NCI-H2227 (cell line): ENCODE measurements around the gene KLF16.

Experiments used
- DNase-seq: peaks from one replicate; lab custom pipeline; 2025; ENCODE audit not compliant: unreplicated experiment; lab: John Stamatoyannopoulos, UW

Gene KLF16

DNA sequence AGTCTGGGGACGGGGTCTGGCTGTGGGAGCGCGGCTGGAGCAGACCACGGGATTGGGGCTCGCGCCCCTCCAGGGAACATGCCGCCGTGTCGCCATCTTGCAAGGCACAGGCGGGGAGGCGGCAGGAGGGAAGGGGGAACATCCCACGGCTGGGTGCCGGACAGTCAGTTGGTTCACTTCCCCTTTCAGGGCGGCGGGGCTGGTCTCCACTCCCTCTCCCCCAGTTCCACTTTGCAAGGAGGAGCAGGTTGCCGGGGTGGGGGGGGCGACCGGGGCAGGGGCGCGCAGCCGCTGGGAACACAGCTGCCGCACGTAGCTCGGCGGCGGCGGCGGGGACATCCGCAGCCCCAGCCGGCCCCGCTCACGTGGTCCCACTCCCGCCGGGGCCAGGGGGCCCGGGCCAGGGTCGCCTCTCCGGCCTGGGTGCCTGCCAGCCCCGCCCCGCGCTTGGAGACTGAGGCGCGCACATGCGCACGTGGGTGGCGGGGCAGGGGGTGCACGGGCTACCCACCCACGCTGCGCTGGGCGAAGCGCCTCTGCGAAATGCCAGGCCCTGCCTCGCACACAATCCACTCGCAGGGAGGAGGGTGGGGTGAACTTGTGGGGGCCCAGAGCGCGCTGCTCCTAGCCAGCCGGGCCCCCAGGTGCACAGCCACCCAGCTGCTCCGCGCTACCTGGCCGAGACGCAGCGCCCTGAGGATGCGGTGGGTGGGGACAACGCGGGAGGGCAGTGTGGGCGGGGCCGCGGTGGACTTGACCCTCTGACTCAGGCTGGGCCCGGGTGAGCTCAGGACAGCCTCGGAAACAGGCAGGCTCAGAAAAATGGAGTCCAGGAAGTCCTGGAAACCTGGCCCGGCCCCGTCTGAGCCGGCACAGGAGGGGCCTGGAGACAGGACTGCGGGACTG lies 6.4 kb downstream of the KLF16 start:
- no peak for DNase-seq

DNA sequence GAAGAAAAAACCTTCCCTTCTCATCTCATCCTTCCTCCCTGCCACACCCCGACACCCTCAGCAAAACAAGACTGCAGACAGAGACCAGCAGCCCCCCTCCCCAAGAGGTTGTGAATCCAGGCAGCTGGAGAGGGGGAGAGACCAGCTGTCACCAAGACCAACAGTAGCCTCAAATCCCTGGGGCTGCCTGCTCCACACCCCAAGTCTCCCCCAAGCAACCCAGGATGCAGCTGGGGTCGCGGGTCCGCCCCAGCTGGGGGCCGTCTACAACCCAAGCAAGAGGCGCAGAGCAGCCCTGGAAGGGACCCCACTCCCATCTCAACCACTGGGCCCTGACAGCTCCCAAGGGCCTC lies 7.1 kb downstream of the KLF16 start:
- no peak for DNase-seq

DNA sequence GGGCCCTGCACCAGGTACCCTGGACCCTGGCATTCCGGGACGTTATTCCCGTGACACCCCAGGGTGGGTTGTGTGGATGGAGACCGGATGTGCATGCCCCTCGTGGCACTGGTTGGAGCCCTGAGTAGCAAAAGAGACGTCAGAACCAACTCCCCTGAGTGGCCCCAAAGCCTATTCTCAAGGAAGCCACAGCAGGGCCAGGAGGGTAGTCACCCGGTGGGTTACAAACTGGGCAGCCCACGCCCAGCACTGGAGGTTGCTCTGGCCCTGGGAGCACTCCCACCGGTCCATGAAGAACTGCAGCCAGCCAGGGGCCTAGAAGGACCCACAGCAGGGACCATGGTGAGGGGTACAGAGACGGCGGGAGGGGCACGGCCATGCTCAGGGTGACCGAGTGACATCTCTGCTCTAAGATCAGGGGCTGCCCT lies 7.5 kb downstream of the KLF16 start:
- no peak for DNase-seq

DNA sequence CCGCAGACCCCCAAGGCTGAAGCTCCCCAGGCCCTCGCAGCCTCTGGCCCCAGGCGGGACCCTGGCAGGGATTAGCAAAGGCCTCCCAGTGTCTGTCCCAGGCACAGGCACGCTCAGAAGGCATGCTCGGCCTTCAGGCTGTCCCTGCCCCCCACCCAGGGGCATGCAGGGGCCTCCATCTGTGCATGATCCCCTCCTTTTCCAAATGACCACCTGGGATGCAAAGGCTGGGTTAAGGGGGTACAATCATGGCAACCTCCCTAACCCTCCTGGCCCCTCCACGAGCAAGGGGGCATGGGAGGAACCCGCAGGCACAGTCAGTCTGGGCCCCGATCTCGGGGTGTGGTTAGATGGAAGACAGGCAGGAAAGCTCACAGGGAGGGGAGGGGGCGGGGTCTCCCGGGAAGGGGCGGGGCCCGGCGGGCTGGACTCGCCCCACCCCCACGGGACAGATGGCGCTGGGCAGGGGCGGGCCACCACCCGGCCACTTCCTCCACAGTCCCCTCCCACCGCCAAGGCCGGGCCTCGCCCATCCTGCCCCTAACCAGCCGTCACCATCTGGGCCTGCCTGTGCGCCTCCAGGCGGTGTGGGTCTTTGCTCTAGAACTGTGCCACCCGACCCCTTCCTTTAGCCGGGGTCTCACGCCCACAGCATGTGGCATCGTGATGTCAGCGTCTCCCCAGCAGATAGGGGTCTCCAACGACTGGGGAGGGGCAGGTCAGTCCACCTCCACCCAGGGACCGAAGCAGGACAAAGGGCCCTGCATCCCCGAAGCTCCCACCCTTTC lies 8.1 kb downstream of the KLF16 start:
- no peak for DNase-seq

DNA sequence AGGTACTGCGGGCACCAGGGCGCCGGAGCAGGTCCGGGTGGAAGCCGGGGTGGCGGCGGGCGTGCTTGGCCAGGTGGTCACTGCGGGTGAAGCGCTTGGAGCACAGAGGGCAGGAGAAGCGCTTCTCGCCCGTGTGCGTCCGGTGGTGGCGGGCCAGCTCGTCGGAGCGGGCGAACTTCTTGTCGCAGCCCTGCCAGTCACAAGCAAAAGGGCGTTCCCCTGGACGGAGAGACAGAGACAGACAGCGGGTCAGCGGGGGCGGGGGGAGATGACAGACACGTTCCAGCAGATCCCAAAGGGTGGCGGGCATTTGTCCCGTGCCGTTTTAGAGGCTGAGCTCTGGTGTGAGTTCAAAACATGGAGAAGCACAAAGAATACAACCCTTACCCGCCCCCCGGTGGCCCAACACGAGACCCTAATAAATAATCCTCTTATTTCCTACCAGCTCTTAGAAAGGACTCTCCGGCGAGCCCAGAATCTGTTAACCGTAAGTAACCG lies 8.8 kb downstream of the KLF16 start:
- no peak for DNase-seq

DNA sequence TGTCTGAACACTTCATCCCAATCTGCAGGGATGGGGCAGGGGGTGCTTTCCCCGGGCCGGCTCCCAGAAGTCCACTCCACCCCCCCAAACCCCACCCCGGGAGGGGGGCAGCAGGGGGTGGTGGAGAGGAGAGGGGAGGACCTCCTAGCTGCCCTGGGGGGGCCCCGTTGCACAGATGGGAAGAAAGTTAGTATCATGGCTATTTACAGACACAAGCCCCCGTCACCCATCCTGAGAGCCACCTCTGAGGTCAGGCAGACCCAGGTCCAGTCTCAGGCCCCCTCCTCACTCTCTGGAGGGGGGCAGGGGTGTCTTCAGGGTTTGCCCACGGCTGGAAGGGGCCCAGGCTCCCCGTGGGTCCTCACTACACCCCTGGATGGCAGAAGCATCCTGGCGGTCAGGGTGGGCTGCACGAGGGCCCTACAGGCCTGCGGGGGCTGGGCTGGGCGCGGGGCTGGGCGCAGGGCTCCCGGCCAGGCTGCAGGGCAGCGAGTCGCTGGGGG lies 9.3 kb downstream of the KLF16 start:
- DNase-seq = no peak

DNA sequence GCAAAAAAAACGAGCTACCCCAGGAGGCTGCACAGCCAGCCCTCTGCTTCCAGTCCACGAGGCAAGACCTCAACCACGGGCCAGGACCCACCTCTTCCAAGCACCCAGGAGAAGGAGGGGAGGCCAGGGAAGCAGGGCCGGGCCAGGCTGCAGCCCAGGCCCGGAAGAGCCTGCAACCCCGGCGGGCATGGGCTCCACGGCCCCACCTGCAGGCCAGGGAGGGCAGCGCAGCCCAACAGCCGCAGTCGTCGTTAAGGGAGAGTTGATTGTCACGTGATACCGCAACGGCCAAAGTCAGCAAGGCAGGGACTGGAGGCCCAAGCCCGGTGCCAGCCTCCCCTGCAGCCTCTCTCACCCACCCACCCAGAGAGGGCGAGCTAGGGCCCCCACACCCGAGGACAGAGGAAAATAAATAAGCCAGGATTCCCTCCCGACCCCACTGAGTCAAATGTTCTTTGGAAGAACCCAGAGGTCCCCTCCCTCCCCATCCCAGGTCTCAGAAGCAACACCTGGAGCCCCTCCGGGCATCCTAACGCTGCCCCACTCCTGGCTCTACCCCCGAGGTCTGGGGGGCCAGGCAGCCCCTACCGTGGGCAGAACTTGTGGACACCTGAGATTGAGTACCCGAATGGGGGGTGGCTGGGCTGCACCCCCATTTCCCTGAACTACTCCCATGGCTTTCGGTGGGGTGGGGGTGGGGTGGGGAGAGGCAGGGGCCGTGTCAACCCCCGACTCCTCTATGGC lies 9.9 kb downstream of the KLF16 start:
- DNase-seq = peak; percentile 61

DNA sequence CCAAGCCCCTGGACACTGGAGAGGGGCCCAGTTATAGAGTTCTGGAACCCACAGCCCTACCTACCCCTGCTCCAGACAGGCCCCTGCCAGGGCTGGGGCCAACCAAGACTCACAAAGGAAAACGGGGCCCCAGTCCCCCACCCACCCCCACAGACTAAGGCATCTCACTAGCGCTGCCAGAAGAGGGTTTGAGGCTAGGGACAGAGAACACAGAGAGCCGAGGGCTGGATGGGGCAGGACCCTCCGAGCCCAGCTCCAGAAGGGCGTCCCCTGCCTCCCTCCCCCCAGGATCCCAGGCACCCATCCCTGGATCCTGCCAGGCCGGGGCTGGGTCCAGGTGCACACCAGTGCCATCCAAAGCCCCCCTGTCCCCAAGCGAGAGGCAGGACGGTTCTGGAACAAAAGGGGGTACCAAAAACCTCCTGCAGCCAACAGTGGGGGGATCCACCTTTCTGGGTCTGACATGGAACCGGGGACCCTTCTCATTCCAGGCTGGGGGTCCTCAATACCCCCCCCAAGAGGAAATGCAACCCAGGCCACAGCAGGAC lies 10.7 kb downstream of the KLF16 start:
- no peak for DNase-seq

DNA sequence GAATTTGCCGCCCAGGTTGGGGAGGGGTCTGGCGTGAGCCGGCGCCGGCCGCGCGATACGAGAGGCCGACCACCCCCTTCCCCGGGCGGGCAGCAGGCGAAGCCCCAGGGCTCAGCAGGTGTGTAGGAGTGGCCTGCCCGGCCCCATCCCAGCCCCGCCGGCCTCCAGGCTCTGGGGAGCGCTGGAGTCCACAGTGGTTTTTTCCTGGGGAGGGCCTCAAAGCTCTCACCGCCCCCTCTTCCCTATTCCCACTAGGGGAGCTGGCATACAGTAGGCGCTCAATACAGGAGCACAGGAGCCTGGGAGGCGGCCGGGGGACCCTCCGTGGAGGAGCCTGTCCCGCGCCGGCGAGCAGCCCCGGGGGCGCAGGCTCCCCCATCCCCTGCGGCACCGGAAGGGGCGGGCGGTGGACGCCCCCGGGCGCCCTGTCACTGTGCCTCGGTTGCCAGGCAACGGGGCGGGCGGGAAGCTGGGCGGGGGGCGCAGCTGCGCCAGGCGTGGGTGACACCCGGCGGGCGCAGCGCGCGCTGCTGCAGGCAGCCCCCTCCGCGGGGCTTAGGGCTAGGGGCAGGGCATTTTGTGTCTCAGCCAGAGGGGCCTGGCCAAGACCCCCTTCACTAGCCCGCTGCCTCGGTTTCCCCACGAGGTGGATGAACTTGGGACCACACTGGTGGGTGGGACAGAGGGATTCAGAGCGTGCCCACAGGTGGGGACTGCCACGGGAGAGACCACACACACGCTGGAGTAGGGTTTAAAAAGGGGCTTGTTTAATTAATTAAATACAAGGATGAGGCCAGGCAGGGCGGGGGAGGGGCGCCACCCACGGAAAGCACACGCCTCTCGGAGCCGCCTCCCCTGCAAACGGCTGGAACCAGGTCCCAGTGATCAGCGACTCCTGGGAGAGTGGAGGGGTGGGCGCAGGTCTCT lies 11.5 kb downstream of the KLF16 start:
- DNase-seq = no peak

DNA sequence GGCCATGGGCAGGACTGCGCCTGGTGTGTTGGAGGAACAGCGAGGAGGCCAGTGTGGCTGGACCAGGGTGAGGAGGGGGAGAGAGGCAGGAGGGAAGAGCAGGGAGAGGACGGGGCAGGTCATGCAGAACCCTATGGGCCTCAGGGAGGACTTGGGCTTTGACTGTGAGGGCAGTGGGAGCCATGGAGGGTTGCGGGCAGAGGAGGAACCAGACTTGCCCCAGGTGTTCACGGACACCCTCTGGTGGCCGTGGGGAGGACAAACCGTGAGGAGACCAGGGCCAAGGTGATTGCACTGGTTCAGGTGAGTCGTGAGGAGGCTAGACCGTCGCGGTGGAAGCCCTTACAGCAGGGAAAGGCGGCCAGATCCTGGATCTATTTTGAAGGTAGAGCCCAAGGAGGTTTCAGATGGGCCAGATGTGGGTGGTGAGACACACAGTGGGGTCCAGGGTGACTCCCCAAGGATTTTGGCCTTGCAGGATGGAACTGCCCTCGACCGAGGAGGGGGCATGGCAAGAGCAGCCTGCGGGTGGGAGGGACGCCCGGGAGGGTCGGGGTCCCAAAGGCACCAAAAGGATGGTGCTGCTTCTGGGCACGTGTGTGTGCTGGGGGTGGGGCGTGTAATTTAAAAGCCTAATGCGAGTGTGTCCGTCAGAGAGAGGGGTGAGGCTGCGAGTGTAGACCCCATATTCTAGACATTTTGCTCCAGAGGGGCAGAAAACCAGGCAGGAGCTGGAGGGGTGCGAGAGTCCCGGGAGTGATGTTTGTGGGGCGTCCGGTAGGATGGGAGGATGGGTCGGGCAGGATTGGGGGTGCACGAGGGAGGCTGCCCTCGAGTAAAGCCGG lies 12.3 kb downstream of the KLF16 start:
- no peak for DNase-seq

DNA sequence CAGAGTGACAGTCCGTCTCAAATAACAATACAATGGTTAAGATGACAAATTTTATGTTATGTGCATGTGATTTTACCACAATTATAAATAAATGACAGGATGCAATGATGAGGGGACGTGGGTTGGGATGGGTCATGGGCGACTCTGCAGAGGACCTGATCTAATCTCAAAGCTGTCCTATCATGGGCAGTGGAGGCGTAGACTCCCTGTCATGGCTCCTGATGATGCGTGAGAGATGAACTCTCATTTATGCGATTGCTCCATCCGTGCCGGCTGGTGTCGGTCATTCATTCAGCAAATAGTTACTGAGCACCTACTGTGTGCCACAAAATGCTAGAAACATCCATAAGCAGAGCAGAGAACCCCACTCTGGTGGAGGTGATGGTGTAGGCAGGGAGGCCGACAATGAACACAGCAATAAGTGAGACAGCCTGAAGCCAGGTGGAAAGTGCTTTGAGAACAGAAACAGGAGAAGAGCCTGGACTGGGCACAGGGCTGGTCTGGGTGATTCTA lies 13.4 kb downstream of the KLF16 start:
- no peak for DNase-seq

DNA sequence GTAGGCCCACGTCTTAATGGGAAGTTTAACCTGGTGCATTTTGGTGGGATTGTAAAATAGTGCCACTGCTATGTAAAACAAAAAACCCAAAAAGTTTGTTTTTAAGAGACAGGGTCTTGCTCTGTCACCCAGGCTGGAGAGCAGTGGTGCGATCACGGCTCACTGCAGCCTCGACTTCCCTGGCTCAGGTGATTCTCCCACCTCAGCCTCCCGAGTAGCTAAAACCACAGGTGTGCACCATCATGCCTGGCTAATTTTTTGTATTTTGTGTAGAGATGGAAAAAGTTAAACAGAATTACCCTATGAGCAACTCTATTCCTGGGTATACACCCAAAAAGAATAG lies 14.3 kb downstream of the KLF16 start:
- no peak for DNase-seq

DNA sequence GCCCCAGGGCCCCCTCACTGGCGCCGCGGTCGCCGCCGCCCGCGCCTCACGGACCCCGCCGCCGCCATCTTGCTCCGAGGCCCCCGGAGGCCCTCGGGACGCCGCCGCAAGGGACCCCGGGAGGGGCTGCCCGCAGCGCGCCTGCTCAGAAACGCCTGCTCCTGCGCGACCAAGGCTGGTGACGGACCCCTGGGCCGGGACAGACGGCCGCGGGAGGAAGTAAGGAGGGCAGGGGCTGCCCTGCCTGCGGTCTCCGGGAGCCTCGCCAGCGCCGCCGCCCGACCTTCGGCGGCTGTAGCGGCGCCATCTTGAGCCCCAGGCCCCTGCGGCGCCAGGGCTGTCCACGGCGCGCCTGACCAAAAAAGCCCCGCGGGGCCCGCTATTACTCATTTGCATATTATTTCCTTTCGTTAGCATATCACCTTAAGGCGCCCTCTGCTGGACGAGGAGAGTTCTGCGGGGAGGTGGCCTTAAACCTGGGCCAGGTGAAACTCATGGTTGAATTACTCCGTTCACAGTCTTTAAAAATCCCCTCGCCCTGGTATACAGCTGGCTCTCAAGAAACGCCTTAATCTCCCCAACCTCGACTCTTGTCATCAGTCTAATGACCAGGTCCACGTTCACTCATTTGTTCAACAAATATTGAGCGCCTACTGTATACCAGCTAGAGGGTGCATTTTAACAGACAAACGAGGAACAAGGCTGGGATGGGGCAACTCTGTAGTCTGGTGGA lies 14.8 kb downstream of the KLF16 start, which contains the start of gene REXO1:
Gene REXO1, minus strand, starts transcription at position 85 of the 733 bp plus-strand sequence. CDS start 125 bp downstream, outside the sequence.
- peak; percentile 95 for DNase-seq

DNA sequence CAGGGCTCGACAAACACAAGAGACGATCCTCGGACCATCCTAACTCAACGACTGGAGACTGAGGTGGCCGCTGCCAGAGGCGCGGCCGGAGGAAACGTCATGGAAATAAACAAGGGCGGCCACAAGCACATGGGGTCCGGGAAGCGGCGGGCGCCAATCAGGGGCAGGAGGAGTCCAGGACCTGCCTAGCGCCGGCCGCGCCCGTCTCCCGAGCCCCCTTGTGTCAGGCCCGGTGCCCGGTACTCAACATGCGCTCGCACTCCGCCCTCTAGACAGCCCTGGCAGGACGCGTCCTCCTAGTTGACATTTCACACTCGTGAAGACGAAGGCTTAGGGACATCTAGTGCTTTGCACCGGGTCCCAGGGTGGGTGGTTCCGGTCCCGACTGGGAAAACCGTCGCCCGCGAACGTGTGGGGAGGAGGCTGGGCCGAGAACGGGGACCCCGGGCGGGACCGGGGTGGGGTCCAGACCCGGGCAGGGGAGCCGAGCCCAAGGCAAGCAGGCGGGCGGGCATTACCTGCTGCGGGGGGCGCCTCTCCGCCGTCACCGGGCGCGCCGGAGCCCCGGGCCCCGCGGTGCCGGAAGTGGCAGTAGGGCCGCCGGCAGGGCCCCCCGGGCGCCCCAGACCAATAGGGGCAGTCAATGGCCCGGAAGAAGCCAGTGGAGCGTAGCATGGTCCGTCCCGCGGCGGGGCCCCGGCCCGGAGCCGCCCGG lies 15.5 kb downstream of the KLF16 start:
- peak; percentile 35 for DNase-seq

DNA sequence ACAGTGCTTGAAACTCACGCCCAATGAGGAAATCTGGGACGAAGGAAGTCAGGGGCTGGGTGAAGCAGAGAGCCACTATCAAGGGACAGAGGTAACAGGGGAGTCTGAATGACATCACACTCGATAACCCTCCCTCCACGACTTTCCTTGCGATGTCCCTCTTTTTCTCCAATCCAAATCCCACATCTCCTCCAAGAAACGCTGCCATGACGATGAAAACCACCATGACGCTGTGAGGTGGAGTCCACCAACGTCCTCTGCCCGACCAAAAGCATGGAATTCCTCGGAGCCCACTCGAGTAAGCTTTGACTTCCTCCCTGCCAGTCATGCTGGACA lies 16.1 kb downstream of the KLF16 start:
- DNase-seq = no peak

DNA sequence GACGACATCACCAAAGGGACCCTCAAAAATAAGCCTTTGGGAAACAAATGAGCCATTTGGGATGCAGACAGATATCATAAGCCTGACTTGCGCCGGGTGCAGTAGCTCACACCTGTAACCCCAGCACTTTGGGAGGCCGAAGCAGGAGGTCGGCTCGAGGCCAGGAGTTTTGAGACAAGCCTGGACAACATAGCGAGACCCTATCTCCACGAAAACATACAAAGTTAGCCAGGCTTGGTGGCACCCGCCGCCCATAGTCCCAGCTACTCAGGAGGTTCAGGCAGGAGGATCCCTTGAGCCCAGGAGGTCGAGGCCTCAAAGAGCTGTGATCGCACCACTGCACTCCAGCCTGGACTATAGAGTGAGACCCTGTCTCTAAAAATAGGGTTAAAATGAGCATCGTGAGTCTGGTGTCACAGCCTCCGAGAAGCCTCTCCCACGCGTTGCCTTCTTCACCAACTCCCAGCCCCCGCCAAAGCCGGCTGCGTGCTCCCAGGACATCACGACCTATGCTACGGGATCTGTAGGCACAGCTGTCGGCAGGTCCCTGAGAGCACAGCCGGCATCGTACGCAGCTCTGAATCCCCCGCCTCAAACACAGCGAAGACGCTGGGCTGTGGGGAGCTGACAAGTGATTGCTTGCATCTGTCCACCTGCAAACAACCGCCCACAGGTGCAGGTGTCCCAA lies 16.7 kb downstream of the KLF16 start:
- no peak for DNase-seq

DNA sequence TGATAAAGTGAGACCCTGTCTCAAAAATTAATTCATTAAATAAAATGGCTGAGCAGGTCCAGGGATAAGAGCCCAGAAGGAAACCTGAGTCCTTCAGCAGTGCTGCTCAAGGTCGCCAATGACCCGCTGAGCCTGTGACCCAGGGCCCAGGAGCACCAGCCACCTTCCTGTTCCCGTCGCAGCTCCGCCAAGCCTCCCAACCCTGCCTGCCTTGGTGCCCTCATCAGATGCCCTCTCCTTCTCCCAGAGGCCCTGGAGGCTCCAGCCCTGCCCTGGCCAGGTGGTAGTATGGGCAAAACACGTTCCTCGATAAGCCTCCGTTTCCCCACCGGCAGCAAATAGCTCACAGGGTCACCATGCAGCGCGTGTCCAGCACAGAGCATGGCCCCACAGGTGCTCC lies 17.7 kb downstream of the KLF16 start:
- no peak for DNase-seq
